ENCODE results near the gene PSMC3IP. TPM values are rescaled to one million over a fixed set of nuclear protein-coding genes. Genes with fewer than 3 reads are reported as not detected.
"Not testable (repeated sequence)": the region's sequence is repeated elsewhere in the genome, so short reads cannot be mapped to it uniquely, and the experiment has no call there.

The PSMC3IP gene
- total RNA-seq, 2 donors from 2014 or later = 2.9 to 11.2 TPM

DNA sequence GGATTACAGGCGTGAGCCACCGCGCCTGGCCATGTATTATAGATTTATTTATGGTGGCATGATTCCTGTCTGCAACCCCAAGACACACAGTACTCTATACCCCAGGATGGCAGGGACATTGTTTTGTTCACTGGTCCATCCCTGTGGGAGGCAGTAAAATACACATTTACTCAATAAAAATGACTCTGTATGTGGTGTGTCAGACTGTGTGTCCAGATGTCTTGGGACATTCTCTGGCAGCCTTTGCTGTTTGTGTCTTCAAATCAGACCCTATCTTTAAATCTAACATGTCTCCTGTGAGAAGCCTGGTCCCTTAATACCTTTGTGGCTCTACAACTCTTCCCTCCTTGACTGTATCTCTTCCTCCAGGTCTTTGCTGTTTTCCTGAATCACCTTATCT is 17.3 kb downstream of the PSMC3IP start:
- 87% methylated on average over 3 of the region's 3 CpGs for WGBS
- Histone ChIP-seq H3K4me3 (no peak overlapping the region), H3K4me1 (replicated peaks) (peaks cover 13% of the 10 kb centered on the region), H3K36me3 (peaks cover 0 to 5% of the 10 kb centered on the region in 2 donors), H3K27ac (no peak overlapping the region), H3K27me3 (replicated peaks; ENCODE audit: insufficient read depth) (no peaks in the 10 kb centered on the region), H3K9me3 (no peaks in the 10 kb centered on the region)
- intact Hi-C loops (cut with DNase I) = no loop called here
- TF ChIP-seq POLR2A (IDR thresholded peaks at IDR 0.05) (no peak), POLR2AphosphoS5 (IDR thresholded peaks at IDR 0.05) (no peak)
- TF ChIP-seq, protein P1, sequence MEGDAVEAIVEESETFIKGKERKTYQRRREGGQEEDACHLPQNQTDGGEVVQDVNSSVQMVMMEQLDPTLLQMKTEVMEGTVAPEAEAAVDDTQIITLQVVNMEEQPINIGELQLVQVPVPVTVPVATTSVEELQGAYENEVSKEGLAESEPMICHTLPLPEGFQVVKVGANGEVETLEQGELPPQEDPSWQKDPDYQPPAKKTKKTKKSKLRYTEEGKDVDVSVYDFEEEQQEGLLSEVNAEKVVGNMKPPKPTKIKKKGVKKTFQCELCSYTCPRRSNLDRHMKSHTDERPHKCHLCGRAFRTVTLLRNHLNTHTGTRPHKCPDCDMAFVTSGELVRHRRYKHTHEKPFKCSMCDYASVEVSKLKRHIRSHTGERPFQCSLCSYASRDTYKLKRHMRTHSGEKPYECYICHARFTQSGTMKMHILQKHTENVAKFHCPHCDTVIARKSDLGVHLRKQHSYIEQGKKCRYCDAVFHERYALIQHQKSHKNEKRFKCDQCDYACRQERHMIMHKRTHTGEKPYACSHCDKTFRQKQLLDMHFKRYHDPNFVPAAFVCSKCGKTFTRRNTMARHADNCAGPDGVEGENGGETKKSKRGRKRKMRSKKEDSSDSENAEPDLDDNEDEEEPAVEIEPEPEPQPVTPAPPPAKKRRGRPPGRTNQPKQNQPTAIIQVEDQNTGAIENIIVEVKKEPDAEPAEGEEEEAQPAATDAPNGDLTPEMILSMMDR (IDR thresholded peaks at IDR 0.05) = no peak
- no peak for DNase-seq (ENCODE audit: low spot score)

DNA sequence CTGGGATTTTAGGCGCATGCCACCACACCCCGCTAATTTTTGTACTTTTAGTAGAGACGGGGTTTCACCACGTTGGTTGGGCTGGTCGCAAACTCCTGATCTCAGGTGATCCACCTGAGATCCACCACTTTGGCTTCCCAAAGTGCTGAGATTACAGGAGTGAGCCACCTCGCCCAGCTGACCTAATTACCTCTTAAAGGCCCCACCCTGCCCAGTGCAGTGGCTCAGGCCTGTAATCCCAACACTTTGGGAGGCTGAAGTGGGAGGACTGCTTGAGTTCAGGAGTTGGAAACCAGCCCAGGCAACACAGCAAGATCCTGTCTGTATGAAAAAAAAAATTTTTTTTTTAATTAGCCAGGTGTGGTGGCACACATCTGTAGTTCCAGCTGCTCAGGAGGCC is 18.5 kb downstream of the PSMC3IP start:
- Histone ChIP-seq H3K9me3 (no peaks in the 10 kb centered on the region), H3K27ac (no peak overlapping the region), H3K36me3 (no peaks in the 10 kb centered on the region), H3K4me3 (no peak overlapping the region), H3K27me3 (replicated peaks; ENCODE audit: insufficient read depth) (no peaks in the 10 kb centered on the region), H3K4me1 (replicated peaks) (peaks cover 13% of the 10 kb centered on the region)
- intact Hi-C loops (cut with DNase I) = no loop called here
- WGBS = 76% methylated on average over 6 of the region's 6 CpGs
- no peak for TF ChIP-seq POLR2A (IDR thresholded peaks at IDR 0.05)
- TF ChIP-seq, protein P1 (IDR thresholded peaks at IDR 0.05) = no peak
- no peak for TF ChIP-seq POLR2AphosphoS5 (IDR thresholded peaks at IDR 0.05)
- DNase-seq (ENCODE audit: low spot score) = no peak

DNA sequence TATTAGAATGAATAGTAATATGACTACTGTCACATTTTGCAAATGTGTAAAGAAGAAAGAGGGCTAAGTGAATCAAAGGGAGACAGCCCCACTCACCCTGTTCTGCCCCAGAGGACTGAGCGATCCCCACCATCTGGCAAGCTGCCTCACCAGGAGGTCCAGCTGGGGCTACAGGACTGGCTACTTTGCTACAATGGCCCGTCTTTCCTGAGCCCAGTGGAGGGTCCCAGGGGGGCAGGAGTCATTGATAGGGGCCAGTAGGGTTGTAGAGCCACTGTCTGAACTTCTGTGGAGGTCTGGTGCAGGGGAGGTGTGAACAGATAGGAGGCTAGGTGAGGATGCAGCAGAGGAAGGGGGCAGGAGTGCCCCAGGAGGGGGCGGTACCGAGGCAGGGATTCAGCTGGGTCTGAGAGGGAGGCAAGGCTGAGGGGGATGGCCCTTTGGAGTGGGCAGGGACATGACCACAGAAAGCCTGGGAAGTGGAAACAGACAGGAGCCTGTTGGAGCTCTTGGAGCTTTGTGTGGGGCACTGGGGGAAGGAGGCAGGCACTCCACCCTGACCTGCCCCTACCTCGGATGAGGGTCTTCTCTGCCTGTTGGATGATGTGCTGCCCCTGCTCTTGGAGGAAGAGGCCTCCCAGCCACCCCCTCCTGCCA is 21.4 kb downstream of the PSMC3IP start:
- H3K27me3 ChIP-seq (replicated peaks; ENCODE audit: insufficient read depth); H3K4me3 ChIP-seq; DNase-seq (ENCODE audit: low spot score); H3K27ac ChIP-seq; H3K9me3 ChIP-seq; H3K36me3 ChIP-seq; intact Hi-C loops (cut with DNase I); H3K4me1 ChIP-seq (replicated peaks): not testable (repeated sequence)
- 61% methylated on average over 5 of the region's 5 CpGs for WGBS

DNA sequence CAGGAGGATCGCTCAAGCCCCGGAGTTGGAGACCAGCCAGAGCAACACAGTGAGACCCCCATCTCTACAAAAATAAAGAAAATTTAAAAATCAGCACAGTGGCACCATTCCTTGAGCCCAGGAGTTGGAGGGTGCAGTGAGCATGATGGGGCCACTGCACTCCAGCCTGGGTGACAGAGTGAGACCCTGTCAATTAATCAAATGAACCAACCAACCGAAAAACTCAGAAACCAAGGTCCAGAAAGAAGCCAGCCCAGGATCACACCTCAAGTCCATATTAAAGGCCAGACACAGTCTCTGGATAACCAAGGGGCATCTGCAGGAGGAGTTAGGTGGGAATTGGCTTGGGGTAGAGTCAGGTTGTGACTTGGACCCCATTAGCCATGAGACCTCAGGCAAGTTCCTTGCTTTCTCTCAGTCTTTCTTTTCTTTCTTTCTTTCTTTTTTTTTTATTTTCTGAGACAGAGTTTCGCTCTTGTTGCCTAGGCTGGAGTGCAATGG is 22.4 kb downstream of the PSMC3IP start:
- intact Hi-C loops (cut with DNase I) = no loop called here
- no peak for DNase-seq (ENCODE audit: low spot score)
- WGBS = 26% methylated on average over 4 of the region's 4 CpGs
- peaks cover 5% of the 10 kb centered on the region for H3K4me1 ChIP-seq (replicated peaks)
- TF ChIP-seq POLR2AphosphoS5 (IDR thresholded peaks at IDR 0.05) (no peak), POLR2A (IDR thresholded peaks at IDR 0.05) (no peak)
- TF ChIP-seq, protein P1 (IDR thresholded peaks at IDR 0.05) = no peak
- H3K9me3 ChIP-seq = no peaks in the 10 kb centered on the region
- peak overlapping the region; percentile 62 to 82 for H3K4me3 ChIP-seq
- no peaks in the 10 kb centered on the region for H3K36me3 ChIP-seq
- H3K27ac ChIP-seq = peak overlapping the region; percentile 80 to 84
- H3K27me3 ChIP-seq (replicated peaks; ENCODE audit: insufficient read depth) = no peaks in the 10 kb centered on the region

DNA sequence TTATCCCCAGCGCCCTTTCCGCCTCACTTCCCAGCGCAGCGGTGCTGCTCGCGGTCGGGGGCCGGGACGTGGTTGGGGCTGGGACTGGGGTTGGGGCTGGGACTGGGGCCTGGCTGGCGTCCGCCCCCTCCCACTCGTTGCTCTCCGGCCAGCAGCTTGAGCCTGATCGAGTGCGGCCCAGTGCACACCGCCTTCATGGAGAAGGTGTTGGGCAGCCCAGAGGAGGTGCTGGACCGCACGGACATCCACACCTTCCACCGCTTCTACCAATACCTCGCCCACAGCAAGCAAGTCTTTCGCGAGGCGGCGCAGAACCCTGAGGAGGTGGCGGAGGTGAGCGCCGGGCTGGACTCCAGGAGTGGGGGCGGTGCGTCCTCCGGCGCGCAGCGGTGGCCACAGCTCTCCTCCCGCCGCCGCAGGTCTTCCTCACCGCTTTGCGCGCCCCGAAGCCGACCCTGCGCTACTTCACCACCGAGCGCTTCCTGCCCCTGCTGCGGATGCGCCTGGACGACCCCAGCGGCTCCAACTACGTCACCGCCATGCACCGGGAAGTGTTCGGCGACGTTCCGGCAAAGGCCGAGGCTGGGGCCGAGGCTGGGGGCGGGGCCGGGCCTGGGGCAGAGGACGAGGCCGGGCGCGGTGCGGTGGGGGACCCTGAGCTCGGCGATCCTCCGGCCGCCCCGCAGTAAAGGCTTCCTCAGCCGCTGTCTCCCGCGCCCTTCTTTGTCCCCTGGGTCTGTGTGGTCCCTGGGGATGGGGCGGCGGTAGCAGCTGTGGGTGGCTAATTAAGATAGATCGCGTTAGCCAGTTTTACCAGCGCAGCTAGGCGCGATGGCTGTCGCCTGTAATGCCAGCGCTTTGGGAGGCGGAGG is 23.0 kb downstream of the PSMC3IP start:
- intact Hi-C loops (cut with DNase I) = no loop called here
- TF ChIP-seq POLR2A (IDR thresholded peaks at IDR 0.05) (peak; percentile 75), POLR2AphosphoS5 (IDR thresholded peaks at IDR 0.05) (peak; percentile 90)
- TF ChIP-seq, protein P1 (IDR thresholded peaks at IDR 0.05) = peak in 2 of 4 experiments; percentile 10 to 18
- H3K9me3 ChIP-seq = no peaks in the 10 kb centered on the region
- H3K4me1 ChIP-seq (replicated peaks) = peaks cover 5% of the 10 kb centered on the region
- 2% methylated on average over 64 of the region's 82 CpGs for WGBS
- no peaks in the 10 kb centered on the region for H3K36me3 ChIP-seq
- DNase-seq (ENCODE audit: low spot score) = peak; percentile 78
- peak overlapping the region; percentile 80 to 84 for H3K27ac ChIP-seq
- no peaks in the 10 kb centered on the region for H3K27me3 ChIP-seq (replicated peaks; ENCODE audit: insufficient read depth)
- H3K4me3 ChIP-seq = peak overlapping the region; percentile 62 to 82
